Colonic mucosa (tissue), 4 donors: Measurements from ENCODE around the gene EIF3B. TPM values are rescaled to one million over a fixed set of nuclear protein-coding genes. Genes with fewer than 3 reads are reported as not detected.
"Not testable (repeated sequence)": the region's sequence is repeated elsewhere in the genome, so short reads cannot be mapped to it uniquely, and the experiment has no call there.

Experiments
- DNase-seq: peaks from one replicate; pipeline ENCODE4 v3.0.0-alpha.2; 2020
- H3K27ac ChIP-seq: fragments of 200-600 bp; one replicate; pipeline ENCODE4 v1.8.0; 2021
- H3K27me3 ChIP-seq: fragments of 200-600 bp; one replicate; pipeline ENCODE4 v1.8.0; 2021
- H3K36me3 ChIP-seq: fragments of 200-600 bp; one replicate; pipeline ENCODE4 v1.8.0; 2021
- H3K4me1 ChIP-seq: fragments of 200-600 bp; one replicate; pipeline ENCODE4 v1.8.0; 2021; ENCODE audit warnings: mild to moderate bottlenecking
- H3K4me3 ChIP-seq: fragments of 200-600 bp; one replicate; pipeline ENCODE4 v1.8.0; 2021
- H3K9ac ChIP-seq, 2 donors: one replicate each; pipeline ENCODE4 v1.7.0; 2013; ENCODE audit warnings: control low read depth in 2 of 2, low read depth in 2 of 2, low read length in 2 of 2
- H3K9me3 ChIP-seq: fragments of 200-600 bp; one replicate; pipeline ENCODE4 v1.8.0; 2021
- intact Hi-C: fragments of 100-400 bp; cut with DNase I; formaldehyde crosslinking; loops from one replicate; pipeline ENCODE4 v1.14.1; 2022
- total RNA-seq, 2 donors: library from RNA; stranded (reverse); fragmentation: NEBNext Ultra II Directional in 1 of 2; extraction: Animal tissue kit (Norgen Biotek cat#: 25700) in 1 of 2; gene quantifications; one replicate each; pipeline ENCODE4 v1.2.1, GENCODE V29; 2021
- TF ChIP-seq, protein P1 (sequence below): fragments of 200-600 bp; IDR thresholded peaks from one replicate; pipeline ENCODE4 v1.8.0; 2022; ENCODE audit warnings: antibody characterized with exemption, mild to moderate bottlenecking
- donor health status: healthy.
- donor health status: DM: no; HTN: no; CAD: no.
- donor health status: DM: no; HTN: no; CAD: no.

Gene EIF3B
- total RNA-seq, 2 donors from 2014 or later, result 94.4 to 180 TPM

DNA sequence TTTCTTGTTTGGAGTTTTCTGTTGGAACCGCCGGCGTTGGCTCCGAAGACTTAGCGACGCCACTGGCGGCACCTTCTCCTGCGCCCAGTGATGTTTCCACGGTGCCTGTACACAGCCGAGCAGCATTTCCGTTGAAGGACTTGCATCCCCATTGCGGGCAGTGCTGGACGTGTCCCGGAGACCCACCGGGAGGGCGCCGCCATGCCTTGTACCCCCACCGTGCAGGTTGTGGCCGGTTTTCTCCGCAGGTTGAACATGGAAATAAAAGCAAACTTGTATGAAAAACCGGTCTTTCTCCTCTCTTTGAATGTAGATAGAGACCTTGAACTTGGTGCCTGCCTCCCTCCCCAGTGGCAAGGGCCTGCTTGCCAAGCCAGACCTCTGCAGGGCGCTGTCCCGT, 25.8 kb downstream of the EIF3B start:
- Histone ChIP-seq H3K9me3 (no peaks in the 10 kb centered on the region), H3K36me3 (peaks cover 2% of the 10 kb centered on the region), H3K4me1 (no peaks in the 10 kb centered on the region), H3K4me3 (no peak overlapping the region), H3K27me3 (no peaks in the 10 kb centered on the region), H3K9ac (no peak overlapping the region), H3K27ac (no peak overlapping the region)
- TF ChIP-seq, protein P1, sequence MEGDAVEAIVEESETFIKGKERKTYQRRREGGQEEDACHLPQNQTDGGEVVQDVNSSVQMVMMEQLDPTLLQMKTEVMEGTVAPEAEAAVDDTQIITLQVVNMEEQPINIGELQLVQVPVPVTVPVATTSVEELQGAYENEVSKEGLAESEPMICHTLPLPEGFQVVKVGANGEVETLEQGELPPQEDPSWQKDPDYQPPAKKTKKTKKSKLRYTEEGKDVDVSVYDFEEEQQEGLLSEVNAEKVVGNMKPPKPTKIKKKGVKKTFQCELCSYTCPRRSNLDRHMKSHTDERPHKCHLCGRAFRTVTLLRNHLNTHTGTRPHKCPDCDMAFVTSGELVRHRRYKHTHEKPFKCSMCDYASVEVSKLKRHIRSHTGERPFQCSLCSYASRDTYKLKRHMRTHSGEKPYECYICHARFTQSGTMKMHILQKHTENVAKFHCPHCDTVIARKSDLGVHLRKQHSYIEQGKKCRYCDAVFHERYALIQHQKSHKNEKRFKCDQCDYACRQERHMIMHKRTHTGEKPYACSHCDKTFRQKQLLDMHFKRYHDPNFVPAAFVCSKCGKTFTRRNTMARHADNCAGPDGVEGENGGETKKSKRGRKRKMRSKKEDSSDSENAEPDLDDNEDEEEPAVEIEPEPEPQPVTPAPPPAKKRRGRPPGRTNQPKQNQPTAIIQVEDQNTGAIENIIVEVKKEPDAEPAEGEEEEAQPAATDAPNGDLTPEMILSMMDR, result no peak
- intact Hi-C loops, result no loop called here
- no peak for DNase-seq

DNA sequence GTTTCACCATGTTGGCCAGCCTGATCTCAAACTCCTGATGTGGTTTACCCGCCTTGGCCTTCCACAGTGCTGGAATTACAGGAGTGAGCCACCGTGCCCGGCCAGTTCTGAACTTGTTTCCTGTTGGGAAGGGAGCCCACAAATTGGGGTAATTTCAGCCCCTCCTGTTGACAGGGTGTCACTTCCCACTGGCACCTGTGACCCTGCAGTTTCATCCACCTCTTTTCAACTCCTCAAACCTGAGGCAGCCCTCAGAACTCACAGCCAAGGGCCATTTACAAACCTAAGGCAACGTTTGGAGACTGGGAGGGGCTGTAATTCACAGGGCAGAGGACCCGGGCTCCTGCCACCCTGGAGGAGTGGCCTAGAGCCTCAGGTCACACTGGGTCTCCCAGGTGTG, 26.6 kb downstream of the EIF3B start:
- intact Hi-C loops, result no loop called here
- H3K27ac ChIP-seq, result no peak overlapping the region
- no peaks in the 10 kb centered on the region for H3K36me3 ChIP-seq
- no peak overlapping the region for H3K4me3 ChIP-seq
- H3K9me3 ChIP-seq, result no peaks in the 10 kb centered on the region
- TF ChIP-seq, protein P1, result no peak
- H3K4me1 ChIP-seq, result no peaks in the 10 kb centered on the region
- no peak overlapping the region for H3K9ac ChIP-seq
- DNase-seq, result no peak
- H3K27me3 ChIP-seq, result no peaks in the 10 kb centered on the region

DNA sequence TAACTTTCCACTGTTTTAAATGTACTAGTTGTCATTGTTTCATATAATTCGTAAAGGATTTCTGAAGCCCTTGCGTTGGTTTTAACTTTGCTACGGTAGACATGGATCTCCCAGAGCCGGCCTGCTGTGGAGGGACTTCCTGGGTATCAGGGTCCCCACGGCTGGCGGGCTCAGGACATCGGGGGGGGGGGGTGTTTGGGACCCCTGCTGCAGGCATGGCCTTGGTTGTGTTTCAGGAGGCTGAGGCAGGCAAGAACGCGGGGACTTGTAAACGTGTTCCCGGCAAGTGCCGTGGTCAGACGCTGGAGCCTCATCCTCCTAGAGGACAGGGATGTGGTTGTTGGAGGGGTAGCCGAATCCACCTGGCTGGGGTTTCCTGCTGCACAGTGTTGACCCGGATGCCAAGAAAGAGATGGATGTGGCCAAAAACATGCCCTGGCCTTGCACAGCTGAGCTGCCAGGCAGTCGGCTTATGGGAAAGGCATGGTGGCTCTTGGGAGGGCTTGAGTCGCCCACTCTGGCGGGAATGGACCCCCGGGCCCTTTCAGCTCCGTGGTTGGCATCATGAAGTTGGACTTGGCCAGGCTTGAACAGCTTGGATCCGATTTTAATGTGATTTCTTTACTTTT, 27.4 kb downstream of the EIF3B start:
- Histone ChIP-seq H3K27me3 (no peaks in the 10 kb centered on the region), H3K27ac (no peak overlapping the region), H3K9me3 (no peaks in the 10 kb centered on the region), H3K36me3 (no peaks in the 10 kb centered on the region), H3K9ac (no peak overlapping the region), H3K4me3 (no peak overlapping the region), H3K4me1 (no peaks in the 10 kb centered on the region)
- TF ChIP-seq, protein P1, result no peak
- no peak for DNase-seq
- intact Hi-C loops, result no loop called here

DNA sequence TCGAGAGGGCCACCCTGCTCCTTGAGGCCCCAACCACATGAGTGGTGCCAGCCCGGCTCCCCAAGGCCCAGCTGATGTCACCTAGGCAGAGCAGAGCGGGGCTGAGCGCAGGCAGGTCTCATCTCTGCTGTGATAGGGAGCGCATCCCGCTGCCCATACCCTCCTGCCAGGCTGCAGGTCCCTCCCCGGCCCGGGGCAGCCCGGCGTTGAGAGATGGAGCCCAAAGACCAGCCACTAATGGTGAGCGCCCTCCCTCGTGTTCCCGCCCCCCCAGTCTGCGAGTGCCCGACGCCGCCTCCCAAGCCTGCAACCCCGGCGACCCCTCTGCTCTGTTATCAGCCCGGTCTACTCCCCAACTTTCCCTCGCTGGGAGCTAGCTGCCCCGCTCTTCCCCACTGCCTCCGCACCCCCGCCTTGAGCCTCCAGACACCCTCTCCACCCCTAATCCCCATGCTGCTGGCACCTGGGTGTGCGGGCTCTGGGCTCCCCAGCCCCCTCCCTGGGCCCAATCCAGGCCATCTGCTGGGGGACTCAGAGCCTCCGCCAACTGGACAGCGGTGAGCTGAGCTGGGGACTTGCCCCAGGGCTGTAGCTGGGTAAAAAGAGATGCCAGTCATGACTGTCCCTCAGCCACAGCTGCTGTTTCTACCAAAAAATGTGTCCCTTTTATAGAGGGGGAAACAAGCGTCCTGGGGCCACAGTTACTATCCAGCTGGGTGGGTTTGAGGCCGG, 29.1 kb downstream of the EIF3B start:
- DNase-seq, result no peak
- H3K27ac ChIP-seq, result no peak overlapping the region
- no peaks in the 10 kb centered on the region for H3K36me3 ChIP-seq
- TF ChIP-seq, protein P1, result no peak
- H3K4me1 ChIP-seq, result no peaks in the 10 kb centered on the region
- H3K4me3 ChIP-seq, result no peak overlapping the region
- intact Hi-C loops, result no loop called here
- H3K9ac ChIP-seq, result no peak overlapping the region
- H3K27me3 ChIP-seq, result no peaks in the 10 kb centered on the region
- no peaks in the 10 kb centered on the region for H3K9me3 ChIP-seq

DNA sequence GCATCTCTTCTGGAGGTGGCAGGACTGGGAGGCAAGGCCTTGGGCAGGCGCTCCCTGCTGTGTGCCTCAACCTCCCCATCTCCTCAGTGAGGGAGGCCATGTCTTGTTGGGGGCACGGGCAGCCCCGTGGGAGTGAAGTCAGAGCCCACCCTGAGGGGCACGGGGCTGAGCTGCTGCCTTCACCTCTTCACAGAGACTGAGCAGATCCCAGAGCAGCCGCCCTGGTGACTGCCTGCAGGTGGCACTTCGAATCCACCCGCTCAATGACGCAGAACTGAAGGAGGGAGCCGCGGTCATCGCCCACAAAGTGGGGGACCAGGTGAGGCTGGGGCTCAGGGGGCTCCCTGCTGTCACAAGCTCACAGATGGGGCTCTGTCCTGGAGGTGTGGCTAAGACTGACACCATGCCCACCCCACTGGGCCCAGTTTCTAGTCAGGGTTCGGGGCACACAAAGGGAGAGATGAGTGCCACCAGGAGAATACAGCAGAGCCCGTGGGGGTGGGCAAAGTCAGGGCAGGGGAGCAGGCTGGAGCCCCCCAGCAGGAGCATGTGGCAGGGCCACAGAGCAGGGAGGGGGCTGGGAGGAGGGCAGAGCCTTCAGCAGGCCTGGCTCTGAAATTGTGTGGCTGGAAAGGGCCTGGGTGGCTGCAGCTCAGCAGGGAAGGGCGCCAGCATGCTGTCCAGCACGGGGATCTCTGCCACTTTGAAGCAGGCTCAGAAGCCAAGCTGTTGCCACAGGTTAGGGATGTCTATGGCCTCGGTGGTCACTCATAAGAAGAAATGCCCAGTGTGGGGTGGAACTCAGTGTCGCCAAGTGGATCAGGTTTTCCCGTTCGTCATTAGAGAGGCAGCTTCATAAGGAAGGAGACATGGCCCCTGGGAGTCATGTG, 30.0 kb downstream of the EIF3B start:
- intact Hi-C loops, result no loop called here
- H3K27me3 ChIP-seq, result no peaks in the 10 kb centered on the region
- no peak overlapping the region for H3K4me3 ChIP-seq
- no peak for DNase-seq
- no peak overlapping the region for H3K27ac ChIP-seq
- no peaks in the 10 kb centered on the region for H3K36me3 ChIP-seq
- TF ChIP-seq, protein P1, result no peak
- H3K4me1 ChIP-seq, result no peaks in the 10 kb centered on the region
- no peaks in the 10 kb centered on the region for H3K9me3 ChIP-seq
- H3K9ac ChIP-seq, result no peak overlapping the region

DNA sequence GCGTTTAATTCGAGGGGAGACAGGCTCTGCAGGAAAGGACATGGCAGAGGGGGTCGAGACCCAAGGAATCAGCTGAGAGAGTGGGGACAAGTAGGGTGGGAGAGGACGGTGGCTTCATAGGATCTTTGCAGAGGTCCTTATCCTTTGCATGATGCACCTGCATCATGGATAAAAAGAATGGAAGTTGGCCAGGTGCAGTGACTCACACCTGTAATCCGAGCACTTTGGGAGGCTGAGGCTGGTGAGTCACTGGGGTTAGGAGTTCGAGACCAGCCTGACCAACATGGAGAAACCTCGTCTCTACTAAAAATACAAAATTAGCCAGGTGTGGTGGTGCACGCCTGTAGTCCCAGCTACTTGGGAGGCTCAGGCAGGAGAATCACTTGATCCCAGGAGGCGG, 31.5 kb downstream of the EIF3B start:
- H3K27me3 ChIP-seq, H3K27ac ChIP-seq, H3K9me3 ChIP-seq, H3K4me1 ChIP-seq, H3K36me3 ChIP-seq, DNase-seq, intact Hi-C loops, H3K9ac ChIP-seq, H3K4me3 ChIP-seq: not testable (repeated sequence)
